Glutamatergic neuron (in vitro differentiated cells): ENCODE data around the gene UIMC1. TPM values are rescaled to one million over a fixed set of nuclear protein-coding genes. Genes with fewer than 3 reads are reported as not detected.
"Not testable (repeated sequence)": the region's sequence is repeated elsewhere in the genome, so short reads cannot be mapped to it uniquely, and the experiment has no call there.

Experiments used
- DNase-seq: peaks from one replicate; pipeline ENCODE4 v3.0.0; 2022
- H3K27ac Mint-ChIP-seq: one replicate; pipeline ENCODE4 v1.8.0; 2020; ENCODE audit warnings: mild to moderate bottlenecking, mixed read lengths, inconsistent platforms; ENCODE audit not compliant: unreplicated experiment
- H3K27me3 Mint-ChIP-seq: one replicate; pipeline ENCODE4 v1.8.0; 2020; ENCODE audit warnings: mild to moderate bottlenecking, moderate library complexity, mixed read lengths, inconsistent platforms; ENCODE audit not compliant: unreplicated experiment
- H3K36me3 Mint-ChIP-seq: one replicate; pipeline ENCODE4 v1.8.0; 2020; ENCODE audit warnings: mild to moderate bottlenecking, mixed read lengths, inconsistent platforms; ENCODE audit not compliant: unreplicated experiment
- H3K4me1 Mint-ChIP-seq: one replicate; pipeline ENCODE4 v1.8.0; 2020; ENCODE audit warnings: mild to moderate bottlenecking, low read depth, mixed read lengths, inconsistent platforms; ENCODE audit not compliant: unreplicated experiment
- H3K4me3 Mint-ChIP-seq: one replicate; pipeline ENCODE4 v1.8.0; 2020; ENCODE audit warnings: mild to moderate bottlenecking, mixed read lengths, inconsistent platforms; ENCODE audit not compliant: unreplicated experiment
- H3K9me3 Mint-ChIP-seq: one replicate; pipeline ENCODE4 v1.8.0; 2020; ENCODE audit warnings: mild to moderate bottlenecking, moderate library complexity, mixed read lengths, inconsistent platforms; ENCODE audit not compliant: unreplicated experiment
- total RNA-seq: library from RNA; stranded (reverse); fragmentation: NEBNext Ultra II Directional; extraction: Animal tissue kit (Norgen Biotek cat#: 25700); gene quantifications from one replicate; pipeline ENCODE4 v1.2.1, GENCODE V29; 2021; ENCODE audit not compliant: unreplicated experiment
- TF ChIP-seq, protein P1 (sequence below): fragments of 200-600 bp; sonication (generic); IDR thresholded peaks from one replicate; pipeline ENCODE4 v1.5.0; 2021; ENCODE audit not compliant: partially characterized antibody, unreplicated experiment

UIMC1 gene
- total RNA-seq, 1 donor from 2014 or later: 38.5 TPM

DNA sequence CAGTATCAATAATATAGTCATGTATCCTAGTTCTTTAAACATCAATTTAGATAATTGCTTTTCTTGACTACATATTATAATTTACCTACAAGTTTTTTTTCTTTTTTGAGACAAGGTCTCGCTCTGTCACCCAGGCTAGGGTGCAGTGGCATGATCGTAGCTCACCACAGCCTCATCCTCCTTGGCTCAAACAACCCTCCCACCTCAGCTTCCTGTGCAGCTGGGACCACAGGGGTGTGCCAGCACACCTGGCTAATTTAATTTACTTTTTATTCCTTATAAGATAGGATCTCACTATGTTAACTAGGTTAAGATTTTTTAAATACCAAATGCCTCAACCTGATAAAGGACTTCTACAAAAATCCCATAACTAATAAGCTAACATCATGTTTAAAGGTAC, 21.1 kb downstream of the UIMC1 start:
- Mint-ChIP-seq H3K36me3 (peaks cover 5% of the 10 kb centered on the region), H3K9me3 (peaks cover 2% of the 10 kb centered on the region), H3K27me3 (no peaks in the 10 kb centered on the region), H3K4me1 (no peaks in the 10 kb centered on the region), H3K4me3 (no peak overlapping the region), H3K27ac (no peak overlapping the region)
- DNase-seq: no peak
- TF ChIP-seq, protein P1, sequence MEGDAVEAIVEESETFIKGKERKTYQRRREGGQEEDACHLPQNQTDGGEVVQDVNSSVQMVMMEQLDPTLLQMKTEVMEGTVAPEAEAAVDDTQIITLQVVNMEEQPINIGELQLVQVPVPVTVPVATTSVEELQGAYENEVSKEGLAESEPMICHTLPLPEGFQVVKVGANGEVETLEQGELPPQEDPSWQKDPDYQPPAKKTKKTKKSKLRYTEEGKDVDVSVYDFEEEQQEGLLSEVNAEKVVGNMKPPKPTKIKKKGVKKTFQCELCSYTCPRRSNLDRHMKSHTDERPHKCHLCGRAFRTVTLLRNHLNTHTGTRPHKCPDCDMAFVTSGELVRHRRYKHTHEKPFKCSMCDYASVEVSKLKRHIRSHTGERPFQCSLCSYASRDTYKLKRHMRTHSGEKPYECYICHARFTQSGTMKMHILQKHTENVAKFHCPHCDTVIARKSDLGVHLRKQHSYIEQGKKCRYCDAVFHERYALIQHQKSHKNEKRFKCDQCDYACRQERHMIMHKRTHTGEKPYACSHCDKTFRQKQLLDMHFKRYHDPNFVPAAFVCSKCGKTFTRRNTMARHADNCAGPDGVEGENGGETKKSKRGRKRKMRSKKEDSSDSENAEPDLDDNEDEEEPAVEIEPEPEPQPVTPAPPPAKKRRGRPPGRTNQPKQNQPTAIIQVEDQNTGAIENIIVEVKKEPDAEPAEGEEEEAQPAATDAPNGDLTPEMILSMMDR: no peak

DNA sequence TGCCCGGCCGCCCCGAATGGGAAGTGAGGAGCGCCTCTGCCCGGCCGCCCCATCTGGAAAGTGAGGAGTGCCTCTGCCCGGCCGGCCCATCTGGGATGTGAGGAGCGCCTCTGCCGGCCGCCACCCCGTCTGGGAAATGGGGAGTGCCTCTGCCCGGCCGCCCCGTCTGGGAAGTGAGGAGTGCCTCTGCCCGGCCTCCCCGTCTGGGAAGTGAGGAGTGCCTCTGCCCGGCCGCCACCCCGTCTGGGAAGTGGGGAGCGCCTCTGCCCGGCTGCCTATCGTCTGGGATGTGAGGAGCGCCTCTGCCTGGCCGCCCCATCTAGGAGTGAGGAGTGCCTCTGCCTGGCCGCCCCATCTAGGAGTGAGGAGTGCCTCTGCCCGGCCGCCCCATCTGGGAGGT, 22.4 kb downstream of the UIMC1 start:
- H3K27ac Mint-ChIP-seq, DNase-seq, H3K27me3 Mint-ChIP-seq, H3K4me3 Mint-ChIP-seq, H3K4me1 Mint-ChIP-seq, H3K9me3 Mint-ChIP-seq: not testable (repeated sequence)
- H3K36me3 Mint-ChIP-seq: peaks cover 11% of the 10 kb centered on the region

DNA sequence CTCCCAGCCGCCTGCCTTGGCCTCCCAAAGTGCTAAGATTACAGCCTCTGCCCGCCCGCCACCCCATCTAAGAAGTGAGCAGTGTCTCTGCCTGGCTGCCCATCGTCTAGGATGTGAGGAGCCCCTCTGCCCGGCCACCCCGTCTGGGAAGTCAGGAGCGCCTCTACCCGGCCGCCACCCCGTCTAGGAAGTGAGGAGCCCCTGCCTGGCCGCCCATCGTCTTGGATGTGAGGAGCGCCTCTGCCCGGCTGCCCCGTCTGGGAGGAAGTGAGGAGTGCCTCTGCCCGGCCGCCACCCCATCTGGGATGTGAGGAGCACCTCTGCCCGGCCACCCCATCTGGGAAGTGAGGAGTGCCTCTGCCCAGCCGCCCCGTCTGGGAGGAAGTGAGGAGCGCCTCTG, 23.0 kb downstream of the UIMC1 start:
- not testable (repeated sequence) for H3K4me3 Mint-ChIP-seq, DNase-seq, H3K4me1 Mint-ChIP-seq, H3K27ac Mint-ChIP-seq, H3K9me3 Mint-ChIP-seq, H3K27me3 Mint-ChIP-seq
- peaks cover 14% of the 10 kb centered on the region for H3K36me3 Mint-ChIP-seq

DNA sequence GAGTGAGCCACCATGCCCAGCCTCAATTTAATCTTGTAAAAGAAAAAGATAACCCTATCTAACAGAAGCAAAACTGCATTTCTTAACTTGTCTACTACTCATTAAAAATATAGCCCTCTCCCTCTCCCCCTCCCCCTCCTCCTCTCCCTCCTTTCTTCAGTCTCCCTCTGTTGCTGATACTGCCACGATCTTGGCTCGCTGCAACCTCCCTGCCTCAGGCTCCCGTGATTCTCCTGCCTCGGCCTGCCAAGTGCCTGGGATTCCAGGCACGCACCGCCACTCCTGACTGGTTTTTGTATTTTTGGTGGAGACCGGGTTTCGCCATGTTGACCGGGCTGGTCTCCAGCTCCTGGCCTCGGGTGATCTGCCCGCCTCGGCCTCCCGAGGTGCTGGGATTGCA, 23.5 kb downstream of the UIMC1 start:
- DNase-seq, H3K4me1 Mint-ChIP-seq, H3K27ac Mint-ChIP-seq, H3K9me3 Mint-ChIP-seq, H3K4me3 Mint-ChIP-seq, H3K27me3 Mint-ChIP-seq: not testable (repeated sequence)
- H3K36me3 Mint-ChIP-seq: peaks cover 14% of the 10 kb centered on the region

DNA sequence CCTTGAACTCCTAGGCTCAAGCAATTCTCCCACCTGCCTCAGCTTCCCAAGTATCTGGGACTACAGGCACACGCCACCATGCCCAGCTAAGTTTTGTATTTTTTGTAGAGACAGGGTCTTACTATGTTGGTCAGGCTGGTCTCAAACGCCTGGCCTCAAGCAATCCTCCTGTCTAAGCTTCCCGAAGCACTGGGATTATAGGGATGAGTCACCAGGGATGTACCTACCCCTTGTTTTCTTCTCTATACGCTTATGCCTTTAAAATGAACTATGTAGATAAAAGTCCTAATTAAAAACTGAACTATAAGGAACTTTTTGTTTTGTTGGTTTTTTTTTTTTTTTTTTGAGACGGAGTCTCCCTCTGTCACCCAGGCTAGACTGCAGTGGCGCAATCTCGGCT, 25.8 kb downstream of the UIMC1 start:
- Mint-ChIP-seq H3K36me3 (peaks cover 14% of the 10 kb centered on the region), H3K27ac (no peak overlapping the region)
- TF ChIP-seq, protein P1: no peak

DNA sequence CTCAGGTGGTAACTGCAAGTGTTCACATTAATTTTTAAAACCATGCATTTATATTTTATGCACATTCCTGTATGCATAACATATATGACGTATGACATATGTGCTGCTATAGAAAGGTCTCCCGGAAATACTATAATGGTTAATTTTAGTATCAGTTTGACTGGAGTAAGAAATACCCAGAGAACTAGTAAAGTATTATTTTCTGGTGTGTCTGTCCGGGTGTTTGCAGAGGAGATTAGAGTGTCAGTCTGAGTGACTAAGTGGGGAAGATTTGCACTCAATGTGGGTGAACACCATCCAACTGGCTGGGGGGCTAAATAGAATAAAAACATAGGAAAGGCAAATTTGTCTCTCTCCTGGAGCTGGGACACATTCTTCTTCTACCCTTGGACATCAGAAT, 26.9 kb downstream of the UIMC1 start:
- Mint-ChIP-seq H3K27ac (no peak overlapping the region), H3K4me1 (peaks cover 2% of the 10 kb centered on the region)

More for the DNA sequence above, 25.8 kb downstream of the UIMC1 start:
- no peak for DNase-seq
- H3K27me3 Mint-ChIP-seq: no peaks in the 10 kb centered on the region
- peaks cover 2% of the 10 kb centered on the region for H3K4me1 Mint-ChIP-seq
- peaks cover 2% of the 10 kb centered on the region for H3K9me3 Mint-ChIP-seq
- H3K4me3 Mint-ChIP-seq: no peak overlapping the region

More for the DNA sequence above, 26.9 kb downstream of the UIMC1 start:
- peaks cover 2% of the 10 kb centered on the region for H3K9me3 Mint-ChIP-seq
- no peaks in the 10 kb centered on the region for H3K27me3 Mint-ChIP-seq
- no peak for DNase-seq
- TF ChIP-seq, protein P1: no peak
- H3K36me3 Mint-ChIP-seq: peaks cover 14% of the 10 kb centered on the region
- H3K4me3 Mint-ChIP-seq: no peak overlapping the region
